GM12878 (cell line): Measurements from ENCODE around the gene TRIM74.
"Not testable (repeated sequence)": the region's sequence is repeated elsewhere in the genome, so short reads cannot be mapped to it uniquely, and the experiment has no call there.

Experiments
- POLR2A ChIP-seq: IDR thresholded peaks from 2 replicates; pipeline ENCODE4 v1.6.1; 2011; ENCODE audit warnings: low read depth, mild to moderate bottlenecking, low read length
- SREBF1 ChIP-seq: IDR thresholded peaks from 2 replicates; pipeline ENCODE4 v1.6.1; 2012; ENCODE audit warnings: mild to moderate bottlenecking, low read length

- TF ChIP-seq SREBF1, POLR2A: not testable (repeated sequence)
These were observed 11.1 kb upstream of the TRIM74 start for GRCh38 chr7:72980382-72980781.
